Eye (tissue), 1 donor: ENCODE results near the gene TRMT1.

Experiments
- DNase-seq: peaks from one replicate; pipeline ENCODE4 v3.0.0-alpha.2; 2015

The TRMT1 gene

GRCh38 chr19:13069415-13070359, 46.9 kb downstream of the TRMT1 start:
- no peak for DNase-seq

- DNase-seq, result no peak
These were observed 48.3 kb downstream of the TRMT1 start for GRCh38 chr19:13068085-13068846.

GRCh38 chr19:13066933-13067807, 49.4 kb downstream of the TRMT1 start:
- no peak for DNase-seq

- DNase-seq, result no peak
These were observed 50.3 kb downstream of the TRMT1 start for GRCh38 chr19:13066226-13066625.

GRCh38 chr19:13064092-13064489, 52.4 kb downstream of the TRMT1 start:
- DNase-seq, result no peak

- DNase-seq, result no peak
These were observed 53.0 kb downstream of the TRMT1 start for GRCh38 chr19:13063461-13064091.

- no peak for DNase-seq
These were observed 54.2 kb downstream of the TRMT1 start for GRCh38 chr19:13062317-13062716.

- peak; percentile 95 for DNase-seq
These were observed 55.3 kb downstream of the TRMT1 start for GRCh38 chr19:13060964-13061927.

- DNase-seq, result peak; percentile 47
These were observed 56.1 kb downstream of the TRMT1 start for GRCh38 chr19:13060233-13060963.

- peak; percentile 55 for DNase-seq
These were observed 57.4 kb downstream of the TRMT1 start for GRCh38 chr19:13058951-13059660.

- DNase-seq, result peak; percentile 73
These were observed 58.8 kb downstream of the TRMT1 start for GRCh38 chr19:13057744-13058143.

- no peak for DNase-seq
These were observed 59.4 kb downstream of the TRMT1 start for GRCh38 chr19:13057147-13057572.

- peak; percentile 79 for DNase-seq
These were observed 60.4 kb downstream of the TRMT1 start for GRCh38 chr19:13056052-13056660.

- peak; percentile 89 for DNase-seq
These were observed 61.1 kb downstream of the TRMT1 start for GRCh38 chr19:13055213-13056051.
